ENCODE measurements around the gene EIF2B1. TPM values are rescaled to one million over a fixed set of nuclear protein-coding genes. Genes with fewer than 3 reads are reported as not detected.

Gene EIF2B1
- polyA plus RNA-seq (2013), result 29.6 and 30.3 TPM in 2 replicates

- peak within 1 kb of the TSS; percentile 19 for H2BK120ac ChIP-seq (ENCODE audit: insufficient read depth, low read length, poor library complexity)
- H3K14ac ChIP-seq (ENCODE audit: low read length), result peak within 1 kb of the TSS; percentile 84
- peak within 1 kb of the TSS; percentile 90 for H3K4me2 ChIP-seq (ENCODE audit: low read length)
- peaks cover 9% of the 10 kb centered on the region for H3K79me2 ChIP-seq (ENCODE audit: control insufficient read depth, insufficient read depth, low read length, poor library complexity)
- H2AFZ ChIP-seq (ENCODE audit: insufficient read depth, low read length, poor library complexity), result peak within 1 kb of the TSS; percentile 76
- peak within 1 kb of the TSS; percentile 98 for H3K4ac ChIP-seq (ENCODE audit: low read depth, low read length)
- peak within 1 kb of the TSS; percentile 69 for H3K18ac ChIP-seq (ENCODE audit: low read length)
- H3K9ac ChIP-seq (ENCODE audit: low read length), result peak within 1 kb of the TSS; percentile 96
- no peaks in the 10 kb centered on the region for H3K27me3 ChIP-seq (ENCODE audit: insufficient read depth, low read length)
- WGBS (ENCODE audit: extremely low coverage, insufficient coverage, insufficient read length), result no CpG with 5 or more reads among the region's 52 CpGs
- peak within 1 kb of the TSS; percentile 94 for H3K4me3 ChIP-seq (ENCODE audit: low read depth, low read length)
- peak within 1 kb of the TSS; percentile 97 for H4K8ac ChIP-seq (ENCODE audit: low read depth, low read length)
- peak within 1 kb of the TSS; percentile 73 for H4K91ac ChIP-seq (ENCODE audit: low read depth, low read length)
- peak within 1 kb of the TSS; percentile 45 for H2BK5ac ChIP-seq (ENCODE audit: low read depth, low read length, poor library complexity)
- H3K9me3 ChIP-seq (ENCODE audit: insufficient read depth, low read depth, low read length), result no peaks in the 10 kb centered on the region
- peak; percentile 91 to 94 for DNase-seq
- H3K4me1 ChIP-seq (ENCODE audit: control insufficient read depth in 1 of 2, insufficient read depth in 2 of 2, low read length in 2 of 2), result peaks cover 0 to 4% of the 10 kb centered on the region in 2 experiments
- peaks cover 7% of the 10 kb centered on the region for H3K79me1 ChIP-seq (ENCODE audit: low read length)
- H3K27ac ChIP-seq (ENCODE audit: low read depth, low read length), result no peak within 1 kb of the TSS
- peak within 1 kb of the TSS; percentile 72 for H2AK5ac ChIP-seq (ENCODE audit: low read length)
- peak within 1 kb of the TSS; percentile 92 for H4K12ac ChIP-seq (ENCODE audit: low read depth, low read length)
- peaks cover 12 to 22% of the 10 kb centered on the region in 2 experiments for H3K36me3 ChIP-seq (ENCODE audit: control insufficient read depth in 1 of 2, insufficient read depth in 2 of 2, low read length in 2 of 2)
- H2BK12ac ChIP-seq (ENCODE audit: low read length), result peak within 1 kb of the TSS; percentile 54
- no peak within 1 kb of the TSS for H3K23ac ChIP-seq (ENCODE audit: low read length)
These were observed at the start of gene EIF2B1, which contains the start of gene GTF2H3 for GRCh38 chr12:123633379-123634141. Gene EIF2B1 (minus strand): TSS chr12:123633686. CDS start chr12:123633557, 129 bp downstream. Gene GTF2H3 (plus strand): TSS chr12:123633829. CDS start chr12:123633860, 31 bp downstream.

GRCh38 chr12:123681605-123682004 lies 48.1 kb upstream of the EIF2B1 start:
- H3K4me1 ChIP-seq (ENCODE audit: control insufficient read depth in 1 of 2, insufficient read depth in 2 of 2, low read length in 2 of 2), result no peaks in the 10 kb centered on the region
- no peak for DNase-seq
- H3K4ac ChIP-seq (ENCODE audit: low read depth, low read length), result no peak overlapping the region
- H3K27ac ChIP-seq (ENCODE audit: low read depth, low read length), result no peak overlapping the region
- no peak overlapping the region for H4K8ac ChIP-seq (ENCODE audit: low read depth, low read length)
- no peak overlapping the region for H4K91ac ChIP-seq (ENCODE audit: low read depth, low read length)
- no peak overlapping the region for H3K18ac ChIP-seq (ENCODE audit: low read length)
- no peak overlapping the region for H3K4me2 ChIP-seq (ENCODE audit: low read length)
- no CpG with 5 or more reads among the region's 2 CpGs for WGBS (ENCODE audit: extremely low coverage, insufficient coverage, insufficient read length)
- H3K9me3 ChIP-seq (ENCODE audit: insufficient read depth, low read depth, low read length), result no peaks in the 10 kb centered on the region
- H2AFZ ChIP-seq (ENCODE audit: insufficient read depth, low read length, poor library complexity), result no peak overlapping the region
- no peak overlapping the region for H2BK120ac ChIP-seq (ENCODE audit: insufficient read depth, low read length, poor library complexity)
- no peak overlapping the region for H2BK5ac ChIP-seq (ENCODE audit: low read depth, low read length, poor library complexity)
- no peaks in the 10 kb centered on the region for H3K79me1 ChIP-seq (ENCODE audit: low read length)
- no peak overlapping the region for H3K23ac ChIP-seq (ENCODE audit: low read length)
- no peak overlapping the region for H3K14ac ChIP-seq (ENCODE audit: low read length)
- H3K79me2 ChIP-seq (ENCODE audit: control insufficient read depth, insufficient read depth, low read length, poor library complexity), result no peaks in the 10 kb centered on the region
- no peak overlapping the region for H3K9ac ChIP-seq (ENCODE audit: low read length)
- no peak overlapping the region for H4K12ac ChIP-seq (ENCODE audit: low read depth, low read length)
- H2AK5ac ChIP-seq (ENCODE audit: low read length), result no peak overlapping the region
- H3K36me3 ChIP-seq (ENCODE audit: control insufficient read depth in 1 of 2, insufficient read depth in 2 of 2, low read length in 2 of 2), result peaks cover 4% of the 10 kb centered on the region in 2 experiments
- no peaks in the 10 kb centered on the region for H3K27me3 ChIP-seq (ENCODE audit: insufficient read depth, low read length)
- H3K4me3 ChIP-seq (ENCODE audit: low read depth, low read length), result no peak overlapping the region
- no peak overlapping the region for H2BK12ac ChIP-seq (ENCODE audit: low read length)

- Histone ChIP-seq H3K9me3 (ENCODE audit: insufficient read depth, low read depth, low read length) (no peaks in the 10 kb centered on the region), H3K14ac (ENCODE audit: low read length) (no peak overlapping the region), H2AFZ (ENCODE audit: insufficient read depth, low read length, poor library complexity) (no peak overlapping the region), H2BK5ac (ENCODE audit: low read depth, low read length, poor library complexity) (no peak overlapping the region), H3K4me1 (ENCODE audit: control insufficient read depth in 1 of 2, insufficient read depth in 2 of 2, low read length in 2 of 2) (no peaks in the 10 kb centered on the region), H3K9ac (ENCODE audit: low read length) (no peak overlapping the region), H3K79me1 (ENCODE audit: low read length) (no peaks in the 10 kb centered on the region), H4K12ac (ENCODE audit: low read depth, low read length) (no peak overlapping the region), H4K91ac (ENCODE audit: low read depth, low read length) (no peak overlapping the region), H3K79me2 (ENCODE audit: control insufficient read depth, insufficient read depth, low read length, poor library complexity) (no peaks in the 10 kb centered on the region), H3K23ac (ENCODE audit: low read length) (no peak overlapping the region), H3K4ac (ENCODE audit: low read depth, low read length) (no peak overlapping the region), H3K4me2 (ENCODE audit: low read length) (no peak overlapping the region), H3K36me3 (ENCODE audit: control insufficient read depth in 1 of 2, insufficient read depth in 2 of 2, low read length in 2 of 2) (peaks cover 13 to 14% of the 10 kb centered on the region in 2 experiments), H3K18ac (ENCODE audit: low read length) (no peak overlapping the region), H3K27me3 (ENCODE audit: insufficient read depth, low read length) (no peaks in the 10 kb centered on the region), H2BK120ac (ENCODE audit: insufficient read depth, low read length, poor library complexity) (no peak overlapping the region), H2BK12ac (ENCODE audit: low read length) (no peak overlapping the region), H3K27ac (ENCODE audit: low read depth, low read length) (no peak overlapping the region), H2AK5ac (ENCODE audit: low read length) (no peak overlapping the region), H4K8ac (ENCODE audit: low read depth, low read length) (no peak overlapping the region), H3K4me3 (ENCODE audit: low read depth, low read length) (no peak overlapping the region)
- WGBS (ENCODE audit: extremely low coverage, insufficient coverage, insufficient read length), result no CpG with 5 or more reads among the region's 10 CpGs
- peak; percentile 74 to 86 for DNase-seq
These were observed 45.5 kb upstream of the EIF2B1 start for GRCh38 chr12:123678981-123679380.

GRCh38 chr12:123676616-123677320 lies 43.3 kb upstream of the EIF2B1 start:
- Histone ChIP-seq H2BK5ac (ENCODE audit: low read depth, low read length, poor library complexity) (no peak overlapping the region), H3K4ac (ENCODE audit: low read depth, low read length) (no peak overlapping the region), H2AK5ac (ENCODE audit: low read length) (no peak overlapping the region), H3K4me2 (ENCODE audit: low read length) (no peak overlapping the region), H3K9ac (ENCODE audit: low read length) (no peak overlapping the region), H3K23ac (ENCODE audit: low read length) (no peak overlapping the region), H3K4me3 (ENCODE audit: low read depth, low read length) (no peak overlapping the region), H4K12ac (ENCODE audit: low read depth, low read length) (no peak overlapping the region), H4K91ac (ENCODE audit: low read depth, low read length) (no peak overlapping the region), H3K27ac (ENCODE audit: low read depth, low read length) (no peak overlapping the region), H2BK120ac (ENCODE audit: insufficient read depth, low read length, poor library complexity) (no peak overlapping the region), H3K27me3 (ENCODE audit: insufficient read depth, low read length) (no peaks in the 10 kb centered on the region), H2BK12ac (ENCODE audit: low read length) (no peak overlapping the region), H3K14ac (ENCODE audit: low read length) (no peak overlapping the region), H3K79me2 (ENCODE audit: control insufficient read depth, insufficient read depth, low read length, poor library complexity) (no peaks in the 10 kb centered on the region), H3K18ac (ENCODE audit: low read length) (no peak overlapping the region), H2AFZ (ENCODE audit: insufficient read depth, low read length, poor library complexity) (no peak overlapping the region), H3K9me3 (ENCODE audit: insufficient read depth, low read depth, low read length) (no peaks in the 10 kb centered on the region), H3K4me1 (ENCODE audit: control insufficient read depth in 1 of 2, insufficient read depth in 2 of 2, low read length in 2 of 2) (peaks cover 0 to 2% of the 10 kb centered on the region in 2 experiments), H3K36me3 (ENCODE audit: control insufficient read depth in 1 of 2, insufficient read depth in 2 of 2, low read length in 2 of 2) (peaks cover 13 to 15% of the 10 kb centered on the region in 2 experiments), H3K79me1 (ENCODE audit: low read length) (no peaks in the 10 kb centered on the region), H4K8ac (ENCODE audit: low read depth, low read length) (no peak overlapping the region)
- WGBS (ENCODE audit: extremely low coverage, insufficient coverage, insufficient read length), result no CpG with 5 or more reads among the region's 9 CpGs
- no peak for DNase-seq
